GM19099 (cell line): ENCODE measurements around the gene PARD6G.

Experiments used
- POLR2A ChIP-seq: IDR thresholded peaks from 3 replicates; pipeline ENCODE4 v1.6.1; 2011; ENCODE audit warnings: low read depth; ENCODE audit not compliant: insufficient read length; ENCODE audit errors: extremely low read depth

PARD6G gene

DNA sequence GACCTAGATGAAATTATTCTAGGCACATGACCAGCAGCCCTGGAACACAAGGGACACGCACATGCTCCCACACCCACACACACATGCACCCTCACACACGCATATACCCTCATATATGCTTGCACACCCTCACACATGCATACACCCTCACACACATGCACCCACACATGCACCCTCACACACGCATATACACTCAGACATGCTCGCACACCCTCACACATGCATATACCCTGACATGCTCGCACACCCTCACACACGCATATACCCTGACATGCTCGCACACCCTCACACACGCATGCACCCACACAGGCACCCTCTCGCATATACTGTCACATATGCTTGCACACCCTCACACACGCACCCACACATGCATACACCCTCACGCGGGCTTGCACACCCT lies 61.8 kb downstream of the PARD6G start:
- TF ChIP-seq POLR2A: no peak

DNA sequence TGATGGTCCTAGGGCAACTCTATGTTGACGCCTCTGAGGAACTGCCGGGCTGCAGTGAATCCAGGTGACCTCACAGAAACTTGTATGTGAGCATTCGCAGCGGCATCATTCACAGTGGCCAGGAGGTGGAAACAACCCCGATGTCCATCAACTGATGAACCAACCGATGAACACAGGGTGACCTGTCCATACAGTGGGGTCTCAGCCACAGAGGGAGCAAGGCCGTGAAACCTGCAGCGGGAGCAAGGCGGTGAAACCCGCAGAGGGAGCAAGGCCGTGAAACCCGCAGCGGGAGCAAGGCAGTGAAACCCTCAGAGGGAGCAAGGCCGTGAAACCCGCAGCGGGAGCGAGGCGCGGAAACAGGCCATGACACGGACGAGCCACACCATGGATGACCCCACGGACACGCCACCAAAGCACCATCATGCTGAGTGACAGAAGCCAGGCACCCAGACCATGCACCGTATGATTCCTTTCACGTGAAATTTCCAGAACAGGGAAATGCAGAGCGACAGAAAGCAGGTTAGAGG lies 63.0 kb downstream of the PARD6G start:
- no peak for TF ChIP-seq POLR2A

DNA sequence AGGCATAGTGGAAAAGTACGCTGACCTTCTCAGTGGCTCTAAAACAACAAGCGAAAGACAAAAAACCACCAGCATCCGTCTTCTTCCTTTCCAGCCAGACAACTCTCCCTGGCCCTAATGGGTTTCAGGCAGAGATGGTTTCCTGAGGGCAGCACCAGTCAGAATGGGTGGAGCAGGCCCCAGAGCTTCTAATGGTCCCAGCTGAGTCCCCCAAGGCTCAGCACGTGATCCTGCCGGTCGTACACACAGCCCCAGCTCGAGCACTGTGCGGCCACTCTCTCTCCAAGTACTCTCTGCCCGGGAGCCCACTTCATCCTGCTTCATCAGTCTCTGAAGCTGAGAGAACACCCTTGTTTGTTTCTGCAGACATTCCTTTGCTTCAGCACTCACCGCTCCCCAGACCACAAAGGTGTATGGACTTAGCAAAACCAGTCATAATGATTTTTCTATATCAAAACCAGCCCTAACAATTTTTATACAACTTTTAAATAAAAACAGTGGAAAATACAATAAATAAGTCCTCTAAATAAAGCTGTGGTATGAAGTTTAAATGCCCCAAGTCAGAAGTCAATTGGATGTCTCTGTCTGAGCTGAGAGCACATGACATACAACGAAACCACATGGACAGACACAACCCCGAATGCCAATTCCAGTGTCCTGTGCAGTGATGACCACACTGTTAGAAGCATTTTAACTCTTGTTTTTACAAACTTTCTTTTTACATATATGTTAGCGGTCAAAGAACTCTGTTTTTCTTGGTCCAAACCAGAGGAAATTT lies 63.9 kb downstream of the PARD6G start:
- TF ChIP-seq POLR2A: no peak

DNA sequence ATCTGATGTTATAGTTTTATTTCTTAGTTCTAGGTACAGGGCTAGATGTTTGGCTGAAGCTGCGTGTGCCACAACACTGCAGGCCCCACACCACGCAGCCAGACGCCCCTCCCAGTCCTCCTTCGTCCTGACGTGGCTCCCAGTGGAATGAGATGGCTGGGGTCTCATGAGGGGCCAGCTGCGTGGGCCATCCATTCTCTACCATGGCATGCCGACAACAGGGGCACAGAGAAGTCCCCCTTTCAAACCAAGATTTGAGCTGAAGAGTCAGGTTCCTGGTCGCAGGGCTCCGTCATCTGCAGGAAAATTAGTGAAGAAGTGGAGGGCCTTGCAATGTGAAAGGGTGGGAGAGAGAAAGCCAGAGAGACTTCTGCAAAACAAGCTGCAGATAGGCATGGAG lies 64.5 kb downstream of the PARD6G start:
- no peak for TF ChIP-seq POLR2A

DNA sequence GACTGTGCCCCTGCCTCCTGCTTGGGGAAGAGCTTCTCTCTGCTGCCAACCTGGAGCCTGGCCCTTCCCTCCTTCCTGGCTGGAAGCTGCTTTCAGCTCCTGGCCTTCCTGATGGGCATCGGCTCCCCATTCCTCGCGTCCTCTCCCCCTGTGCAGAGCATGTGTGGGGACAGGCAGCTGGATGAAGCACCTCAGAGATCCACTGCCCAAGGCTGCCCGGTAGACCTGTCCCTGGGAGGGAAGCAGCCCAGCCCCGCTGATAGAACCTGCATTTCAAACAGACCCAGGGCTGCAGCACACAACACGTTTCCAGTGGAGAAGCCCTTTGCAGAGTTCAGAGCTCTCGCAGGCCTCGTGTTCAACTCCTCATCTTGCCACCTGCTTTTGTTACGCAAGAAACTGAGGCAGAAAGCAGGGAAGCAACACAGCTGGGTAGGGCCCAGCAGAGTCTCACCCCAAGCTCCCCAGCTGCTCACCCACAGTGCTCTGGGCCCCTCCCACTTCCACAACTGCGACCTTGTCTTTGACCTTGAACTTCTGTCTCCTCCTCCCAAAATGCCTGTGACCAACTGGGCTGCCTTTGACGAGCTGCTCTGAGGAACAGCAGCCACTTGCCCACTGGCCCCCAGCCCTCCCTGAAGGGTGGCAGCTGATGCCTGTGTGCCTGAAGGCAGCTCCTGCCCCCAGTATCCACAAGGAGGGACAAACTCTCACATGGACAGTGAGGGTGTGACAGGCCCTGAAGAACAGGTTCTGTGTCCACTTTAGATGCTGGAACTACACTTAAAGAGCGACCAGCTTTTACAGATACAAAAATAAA lies 65.5 kb downstream of the PARD6G start:
- no peak for TF ChIP-seq POLR2A

DNA sequence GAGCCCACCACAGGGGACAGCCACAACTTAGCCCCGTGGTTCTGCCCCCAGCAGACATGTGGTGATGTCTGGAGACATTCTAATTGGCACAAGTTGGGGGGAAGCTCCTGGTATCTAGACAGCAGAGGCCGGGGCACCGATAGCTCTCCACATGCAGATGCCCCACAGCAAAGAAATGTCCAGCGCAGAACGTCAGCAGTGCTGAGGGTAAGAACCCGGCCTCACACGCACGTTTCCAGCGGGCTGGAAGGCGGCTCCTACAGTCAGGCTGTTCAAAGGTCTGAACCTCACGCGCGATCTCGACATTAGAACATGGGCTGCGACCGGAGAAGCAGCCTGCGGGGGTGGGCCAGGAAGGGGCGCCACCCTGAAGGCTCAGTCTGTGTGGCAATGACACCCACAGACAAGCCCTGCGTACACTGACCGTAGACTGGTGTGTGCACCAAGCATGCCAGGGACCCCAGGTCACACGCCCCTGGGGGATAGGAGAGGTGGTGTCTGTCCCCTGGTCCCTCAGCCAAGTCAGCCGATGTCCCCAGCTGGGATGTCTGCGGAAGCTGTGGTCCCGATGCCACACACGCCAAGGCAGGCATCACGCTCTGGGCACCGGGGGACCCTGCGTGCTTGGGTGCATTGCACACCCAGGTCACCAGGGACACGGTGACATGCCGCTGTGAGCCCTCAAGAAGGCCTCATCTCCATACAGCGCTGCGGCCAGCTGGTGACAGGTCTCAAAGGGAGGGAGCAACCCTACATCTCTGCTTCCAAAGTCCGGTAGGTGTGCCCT lies 66.3 kb downstream of the PARD6G start:
- TF ChIP-seq POLR2A: no peak

DNA sequence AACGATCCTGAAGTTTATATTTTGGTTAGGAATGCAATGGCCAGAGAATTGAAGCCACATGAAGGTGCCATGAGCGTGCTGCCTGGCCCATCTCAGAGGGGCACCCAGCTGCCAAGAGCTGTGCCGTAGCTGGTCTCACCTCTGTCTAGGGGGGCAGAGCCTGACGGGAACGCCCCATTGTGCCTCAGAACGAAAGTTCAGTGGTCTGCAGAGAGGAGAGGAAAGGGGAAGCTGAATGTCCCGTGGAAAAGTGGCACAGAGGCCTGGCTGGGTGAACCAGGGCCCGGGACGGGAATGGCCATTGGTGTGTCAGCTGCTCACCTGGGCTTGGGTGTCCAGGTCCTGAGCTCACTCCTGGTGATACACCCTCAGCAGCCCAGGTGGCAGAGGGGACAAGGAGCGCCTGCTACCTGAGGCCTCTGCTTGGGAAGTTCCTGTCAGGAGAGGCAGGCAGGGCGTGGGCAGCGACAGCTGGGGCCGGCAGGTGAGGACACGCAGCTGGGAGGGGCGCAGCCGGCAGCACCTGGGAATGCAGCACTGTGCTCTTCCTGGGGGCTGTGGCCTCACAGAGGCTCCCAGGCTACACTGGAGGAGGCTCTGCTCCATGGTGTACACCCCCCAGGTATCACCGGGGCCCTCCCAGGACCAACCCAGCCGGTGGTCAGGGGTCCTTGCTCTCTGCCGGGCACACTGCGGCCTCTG lies 67.3 kb downstream of the PARD6G start:
- no peak for TF ChIP-seq POLR2A

DNA sequence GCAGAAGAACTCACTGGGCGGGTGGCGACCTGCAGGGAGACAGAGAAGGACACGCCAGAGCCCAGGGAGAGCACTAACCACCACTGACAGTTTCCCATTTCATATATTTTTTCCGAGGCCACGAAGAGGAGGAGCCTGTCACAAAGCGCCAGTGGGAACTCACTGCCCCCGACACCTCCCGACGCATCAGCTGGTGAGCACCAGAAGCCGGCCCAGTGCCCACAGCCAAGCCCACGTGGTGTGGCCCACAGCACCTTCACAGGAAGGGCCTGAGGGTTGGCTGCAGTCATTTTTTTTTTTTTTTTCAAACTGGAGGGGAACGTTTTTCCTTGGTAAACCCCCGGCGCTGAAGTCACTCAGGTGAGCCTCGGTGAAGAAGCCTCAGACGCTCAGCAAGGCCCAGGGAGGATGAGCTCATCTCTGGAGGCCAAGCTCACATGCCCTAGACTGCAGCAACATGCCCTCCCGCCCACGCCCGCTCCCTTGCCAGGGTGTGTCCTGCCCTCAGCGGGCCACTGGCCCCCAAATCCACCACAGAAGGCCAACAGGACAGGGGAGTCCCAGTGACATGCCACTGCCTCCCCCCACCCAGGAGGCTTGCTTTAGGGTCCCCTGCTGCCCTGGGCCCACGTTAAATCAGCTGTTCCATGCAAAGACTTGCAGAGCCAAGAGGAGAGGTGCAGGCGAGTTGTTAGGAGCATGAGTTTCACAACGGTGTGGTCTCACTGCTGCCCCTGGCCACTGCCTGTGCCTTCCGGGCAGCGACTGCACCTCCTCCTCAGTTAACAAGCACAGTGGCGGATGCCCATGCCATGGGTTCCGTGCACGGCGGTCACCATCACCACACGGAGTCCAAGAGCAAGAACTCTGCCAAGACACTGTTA lies 68.1 kb downstream of the PARD6G start:
- no peak for TF ChIP-seq POLR2A

DNA sequence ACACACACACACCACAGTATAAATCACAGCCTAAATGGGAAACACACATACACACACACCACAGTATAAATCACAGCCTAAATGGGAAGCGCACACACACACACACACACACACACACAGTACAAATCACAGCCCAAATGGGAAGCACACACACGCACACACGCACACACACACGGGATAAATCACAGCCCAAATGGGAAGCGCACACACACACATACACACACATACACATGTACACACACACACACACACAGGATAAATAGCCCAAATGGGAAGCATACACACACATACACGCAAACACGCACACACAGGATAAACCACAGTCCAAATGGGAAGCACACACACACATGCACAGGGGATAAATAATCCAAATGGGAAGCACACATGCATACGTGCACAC lies 70.2 kb downstream of the PARD6G start:
- TF ChIP-seq POLR2A: no peak

DNA sequence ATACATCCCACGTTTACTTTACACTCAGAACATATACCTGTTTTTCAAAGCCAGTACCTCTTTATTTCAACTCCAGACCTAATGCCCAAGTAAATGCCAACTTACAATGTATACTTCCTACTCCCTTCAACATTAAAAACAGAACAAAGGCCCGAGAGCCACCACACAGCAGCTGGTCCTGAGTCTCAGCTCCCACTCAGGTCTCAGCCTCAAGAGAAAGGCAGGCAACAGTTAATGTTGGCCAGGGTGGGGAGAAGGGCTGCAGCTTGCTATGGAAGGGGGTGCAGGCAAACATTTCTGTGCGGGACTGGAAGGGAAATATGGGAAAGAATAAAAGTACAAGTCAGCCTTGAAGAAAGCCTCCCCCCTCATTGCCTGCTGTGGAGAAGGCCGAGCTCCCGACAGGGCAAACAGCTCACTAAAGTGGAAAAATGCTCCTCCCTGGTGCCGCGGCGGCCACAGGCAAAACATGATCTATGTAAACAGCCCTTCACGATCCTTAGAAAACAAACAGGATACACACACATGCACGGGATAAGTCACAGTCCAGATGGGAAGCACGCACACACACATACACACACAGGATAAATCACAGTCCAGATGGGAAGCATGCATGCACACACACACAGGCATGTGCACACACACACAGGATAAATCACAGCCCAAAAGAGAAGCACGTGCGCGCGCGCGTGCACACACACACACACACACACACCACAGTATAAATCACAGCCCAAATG lies 70.8 kb downstream of the PARD6G start:
- TF ChIP-seq POLR2A: no peak

DNA sequence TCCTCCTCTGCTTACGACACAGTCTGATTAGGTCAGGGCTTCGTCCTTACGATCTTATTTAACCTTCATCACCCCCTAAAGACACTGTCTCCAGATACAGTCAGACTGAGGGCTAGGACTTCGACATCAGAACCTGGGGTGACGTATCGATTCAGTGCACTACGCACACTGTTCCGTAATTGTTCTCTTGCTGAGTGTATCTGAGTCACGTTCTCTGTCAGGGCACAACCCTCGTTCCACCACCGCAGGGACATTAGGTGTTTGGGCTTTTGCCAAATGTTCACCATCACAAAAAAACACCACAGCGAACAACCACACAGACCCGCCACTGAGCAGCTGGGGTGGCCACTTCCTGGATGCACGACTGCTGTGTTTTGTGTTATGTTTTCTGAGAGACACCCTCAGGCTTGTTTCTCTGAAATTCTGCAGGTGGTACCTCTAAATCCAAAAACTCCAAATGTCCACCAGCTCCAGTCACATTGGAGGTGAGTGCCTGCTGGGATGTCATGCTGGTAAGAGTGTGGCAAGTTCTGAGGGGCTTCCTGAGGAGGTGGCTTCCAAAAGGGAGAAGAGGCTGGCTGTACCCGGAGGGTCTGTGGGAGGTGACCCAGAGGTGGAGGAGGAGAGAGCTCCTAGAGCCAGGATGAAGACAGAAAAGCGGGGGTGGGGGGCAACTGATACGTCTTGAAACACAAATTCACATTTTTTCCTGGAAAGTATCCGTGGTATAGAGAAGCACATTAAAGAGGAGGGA lies 71.7 kb downstream of the PARD6G start:
- no peak for TF ChIP-seq POLR2A

DNA sequence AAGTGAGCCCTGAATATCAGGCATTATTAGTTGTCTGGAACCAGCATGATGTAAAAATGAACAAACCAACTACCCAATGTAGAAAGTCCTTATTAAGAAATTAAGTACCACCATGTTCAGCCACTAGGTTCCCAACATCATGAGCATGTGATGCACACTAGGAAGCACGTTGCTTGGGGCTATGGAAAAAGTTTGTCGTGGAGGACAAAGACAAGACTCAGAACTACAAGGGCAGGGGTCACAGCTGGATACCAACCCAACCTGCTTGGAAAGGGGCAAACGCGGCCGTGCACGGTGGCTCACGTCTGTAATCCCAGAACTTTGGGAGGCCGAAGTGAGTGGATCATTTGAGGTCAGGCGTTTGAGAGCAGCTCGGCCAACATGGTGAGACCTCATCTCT lies 74.3 kb downstream of the PARD6G start:
- no peak for TF ChIP-seq POLR2A
